Pancreas (tissue), 10 donors: ENCODE data around the gene TICAM1. TPM values are rescaled to one million over a fixed set of nuclear protein-coding genes. Genes with fewer than 3 reads are reported as not detected.

ENCODE experiments used
- ATAC-seq, 4 donors: fragments of 200-7000 bp; cut with Tn5 transposase; one replicate each; pipeline versions ENCODE4 v1.8.0 to v1.9.1; 2020; ENCODE audit warnings: mild to moderate bottlenecking in 4 of 4, moderate library complexity in 4 of 4
- DNase-seq, 6 donors: peaks; one replicate each; pipeline ENCODE4 v3.0.0-alpha.2; 2020
- FAIRE-seq: peaks from 2 replicates; lab custom pipeline; 2012; peaks lifted over from hg19 to GRCh38; lab: Jason Lieb, UNC
- H3K27ac ChIP-seq, 4 donors: fragments of 200-600 bp; sonication (generic); 1 replicate in 3 of 4; 2 replicates in 1 of 4; pipeline versions ENCODE4 v1.5.0 to v1.8.0; 2020
- H3K27me3 ChIP-seq, 4 donors: fragments of 200-600 bp; one replicate each; pipeline ENCODE4 v1.8.0; 2021
- H3K36me3 ChIP-seq, 3 donors: fragments of 200-600 bp; sonication (generic) in 1 of 3; one replicate each; pipeline versions ENCODE4 v1.5.0 to v1.8.0; 2020 to 2021
- H3K4me1 ChIP-seq, 3 donors: fragments of 200-600 bp; one replicate each; pipeline ENCODE4 v1.8.0; 2021
- H3K4me3 ChIP-seq, 4 donors: fragments of 200-600 bp; sonication (generic) in 2 of 4; one replicate each; pipeline versions ENCODE4 v1.5.0 to v1.8.0; 2020 to 2021
- H3K9me3 ChIP-seq, 4 donors: fragments of 200-600 bp; one replicate each; pipeline ENCODE4 v1.8.0; 2021
- CTCF ChIP-seq, 4 donors: fragments of 200-600 bp; sonication (generic) in 3 of 4; IDR thresholded peaks; one replicate each; pipeline versions ENCODE4 v1.5.0 to v1.8.0; 2021; ENCODE audit warnings: antibody characterized with exemption in 4 of 4
- WGBS, 2 donors: extraction: QIAGEN DNeasy Blood & Tissue Kit; methylation state at CpG; one replicate each; pipeline ENCODE4 v1.1.7; 2013; 5-methylcytosine and 5-hydroxymethylcytosine counted together
- intact Hi-C, 3 donors: fragments of 100-400 bp; cut with DNase I; formaldehyde crosslinking; loops; one replicate each; pipeline versions ENCODE4 v1.11.1 to v1.14.2; 2022
- polyA plus RNA-seq, 2 donors: library from polyadenylated mRNA; stranded (reverse); fragments of 200-250 nt; gene quantifications; one replicate each; pipeline ENCODE4 v1.2.3, GENCODE V29; 2013
- total RNA-seq, 6 donors: library from RNA; stranded (reverse); fragmentation: NEBNext Ultra II Directional in 4 of 6; extraction: Animal tissue kit (Norgen Biotek cat#: 25700) in 4 of 6; gene quantifications; one replicate each; pipeline versions ENCODE4 v1.2.1 to v1.2.4, GENCODE V29; 2021 to 2023
- donor health status: healthy with polysubstance abuse.
- donor health status: DM: no; HTN: no; CAD: no; lungs with moderate emphysema.
- donor health status: DM: no; HTN: no; CAD: no.
- donor health status: control.
- donor health status: control.
- donor health status: Bipolar disorder and iron deficiency.
- donor health status: DM: yes; HTN: yes; CAD: no.
- donor health status: DM: no; HTN: no; CAD: no.
- donor health status: DM: no; HTN: no; CAD: no.
- donor health status: DM: yes; HTN: yes; CAD: no.

TICAM1 gene
- total and polyA plus RNA-seq, 8 donors = 4.9 to 14.1 (median 7.8) TPM

- 35 to 47% methylated on average over 14 of the region's 14 CpGs for WGBS, 2 donors
- ATAC-seq = no peak
- no peak for DNase-seq
These were observed 54.9 kb downstream of the TICAM1 start for GRCh38 chr19:4776436-4777211.

GRCh38 chr19:4775627-4776152 lies 55.8 kb downstream of the TICAM1 start:
- no peak for ATAC-seq
- no peaks in the 10 kb centered on the region for H3K27me3 ChIP-seq

More at GRCh38 chr19:4776436-4777211, 54.9 kb downstream of the TICAM1 start:
- H3K27me3 ChIP-seq = no peaks in the 10 kb centered on the region
- intact Hi-C loops = no loop called here
- no peak overlapping the region for H3K4me3 ChIP-seq
- no peak overlapping the region for H3K27ac ChIP-seq
- H3K9me3 ChIP-seq = no peaks in the 10 kb centered on the region
- no peak for FAIRE-seq
- H3K4me1 ChIP-seq = no peaks in the 10 kb centered on the region
- no peak for TF ChIP-seq CTCF (IDR thresholded peaks at IDR 0.05)
- H3K36me3 ChIP-seq = no peaks in the 10 kb centered on the region

GRCh38 chr19:4774136-4774535 lies 57.4 kb downstream of the TICAM1 start:
- Histone ChIP-seq H3K36me3 (no peaks in the 10 kb centered on the region), H3K4me3 (no peak overlapping the region), H3K27ac (no peak overlapping the region), H3K9me3 (no peaks in the 10 kb centered on the region), H3K27me3 (no peaks in the 10 kb centered on the region), H3K4me1 (no peaks in the 10 kb centered on the region)
- DNase-seq (no peak), FAIRE-seq (no peak), ATAC-seq (no peak)
- no peak for TF ChIP-seq CTCF (IDR thresholded peaks at IDR 0.05)
- intact Hi-C loops = no loop called here
- 41% methylated on average over 3 of the region's 3 CpGs for WGBS, 2 donors

More at GRCh38 chr19:4775627-4776152, 55.8 kb downstream of the TICAM1 start:
- Histone ChIP-seq H3K9me3 (no peaks in the 10 kb centered on the region), H3K4me3 (no peak overlapping the region), H3K4me1 (no peaks in the 10 kb centered on the region), H3K27ac (no peak overlapping the region), H3K36me3 (no peaks in the 10 kb centered on the region)
- DNase-seq = no peak
- FAIRE-seq = no peak
- no peak for TF ChIP-seq CTCF (IDR thresholded peaks at IDR 0.05)
- intact Hi-C loops = no loop called here
- 39 to 46% methylated on average over 5 of the region's 5 CpGs for WGBS, 2 donors

GRCh38 chr19:4773047-4773640 lies 58.4 kb downstream of the TICAM1 start:
- Histone ChIP-seq H3K4me1 (no peaks in the 10 kb centered on the region), H3K36me3 (no peaks in the 10 kb centered on the region), H3K4me3 (no peak overlapping the region), H3K9me3 (no peaks in the 10 kb centered on the region), H3K27ac (no peak overlapping the region), H3K27me3 (no peaks in the 10 kb centered on the region)
- intact Hi-C loops = no loop called here
- peak in 1 of 4 donors; percentile 13 for ATAC-seq
- TF ChIP-seq CTCF (IDR thresholded peaks at IDR 0.05) = no peak
- FAIRE-seq = no peak
- no peak for DNase-seq
- 45 to 47% methylated on average over 9 of the region's 9 CpGs for WGBS, 2 donors
